Stimulated activated CD8-positive, alpha-beta memory T cell treated with anti-CD3 and anti-CD28 coated beads, Interleukin-12 subunit alpha, Interleukin-12 subunit beta, amount 100 ng/mL, for 24 hours (primary cell): ENCODE measurements around the gene MXRA8.

Experiments
- DNase-seq: peaks from one replicate; pipeline ENCODE4 v3.0.0-alpha.2; 2020; ENCODE audit errors: extremely low read depth

Gene MXRA8

GRCh38 chr1:1349256-1350012 is 8.9 kb downstream of the MXRA8 start, which contains the start of gene DVL1:
Gene DVL1 (minus strand): TSS chr1:1349418. CDS start chr1:1349065, 353 bp downstream.
- DNase-seq = peak; percentile 31

DNA sequence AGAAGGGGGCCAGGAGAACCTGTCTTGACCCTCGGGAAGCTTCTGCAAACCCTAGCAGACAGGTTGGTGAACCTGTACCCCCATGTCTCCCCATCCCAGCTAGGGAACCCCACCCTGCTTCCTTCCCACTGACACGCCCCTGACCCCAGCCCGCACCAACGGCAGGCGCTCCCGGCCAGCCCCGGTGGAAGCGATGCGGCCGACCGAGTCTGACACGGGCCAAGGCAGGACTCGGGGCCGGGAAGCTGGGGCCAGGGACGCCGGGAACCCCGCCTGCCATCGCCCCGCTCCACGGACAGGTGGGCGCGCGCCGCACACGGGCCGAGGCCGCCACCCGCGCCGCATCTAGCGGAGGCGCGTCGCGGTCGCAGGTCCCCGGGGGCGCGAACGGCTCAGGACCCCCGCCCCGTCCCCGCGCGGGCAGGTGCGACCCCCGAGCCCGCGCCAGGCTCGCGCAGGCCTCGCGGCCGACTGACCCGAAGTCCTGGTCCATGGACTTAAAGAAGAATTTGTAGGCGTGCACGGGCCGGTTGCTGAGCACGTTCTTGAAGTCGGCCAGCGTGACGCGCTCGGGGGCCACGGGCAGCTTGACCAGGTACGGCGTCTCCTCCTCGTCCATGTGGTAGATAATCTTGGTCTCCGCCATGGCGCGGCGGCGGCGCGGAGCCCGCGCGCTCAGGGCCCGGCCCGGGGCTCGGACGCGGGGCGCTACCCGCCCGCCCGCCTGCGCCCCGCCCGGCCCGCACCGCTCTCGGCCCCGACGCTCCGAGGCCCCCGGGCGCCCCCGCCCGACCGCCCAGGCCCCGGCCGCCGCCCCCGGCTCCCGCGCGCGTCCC is 9.7 kb downstream of the MXRA8 start:
- DNase-seq = no peak

GRCh38 chr1:1347663-1348419 is 10.5 kb downstream of the MXRA8 start:
- no peak for DNase-seq

DNA sequence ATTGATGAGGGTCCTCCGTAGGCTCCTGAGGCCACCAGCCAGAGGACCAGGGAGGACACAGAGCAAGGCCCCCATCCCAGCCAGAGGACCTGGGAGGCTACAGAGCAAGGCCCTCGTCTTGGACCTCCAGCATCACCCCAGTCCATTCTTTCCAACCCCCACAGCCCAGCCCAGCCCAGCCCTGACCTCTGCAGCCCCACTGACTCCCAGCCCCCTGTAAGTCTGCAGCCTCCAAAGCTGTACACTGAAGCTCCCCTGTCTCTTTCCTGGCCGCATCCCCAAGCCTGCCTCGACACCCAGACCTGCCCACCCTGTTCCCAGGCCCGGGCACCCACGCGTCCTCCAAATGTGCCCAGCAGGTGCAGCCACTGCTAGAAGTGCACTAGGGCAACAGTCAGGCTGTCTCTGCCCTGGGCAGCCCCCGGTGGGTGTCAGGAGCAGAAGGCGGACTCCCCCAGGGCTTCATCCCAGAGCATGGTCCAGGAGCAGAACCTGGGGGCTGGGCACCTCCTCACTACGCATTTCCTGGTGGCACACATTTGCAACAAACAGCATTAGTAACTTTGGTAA is 11.2 kb downstream of the MXRA8 start:
- no peak for DNase-seq

- DNase-seq = no peak
Measured at GRCh38 chr1:1346501-1346890, 11.9 kb downstream of the MXRA8 start.

GRCh38 chr1:1345860-1346500 is 12.4 kb downstream of the MXRA8 start:
- DNase-seq = no peak

DNA sequence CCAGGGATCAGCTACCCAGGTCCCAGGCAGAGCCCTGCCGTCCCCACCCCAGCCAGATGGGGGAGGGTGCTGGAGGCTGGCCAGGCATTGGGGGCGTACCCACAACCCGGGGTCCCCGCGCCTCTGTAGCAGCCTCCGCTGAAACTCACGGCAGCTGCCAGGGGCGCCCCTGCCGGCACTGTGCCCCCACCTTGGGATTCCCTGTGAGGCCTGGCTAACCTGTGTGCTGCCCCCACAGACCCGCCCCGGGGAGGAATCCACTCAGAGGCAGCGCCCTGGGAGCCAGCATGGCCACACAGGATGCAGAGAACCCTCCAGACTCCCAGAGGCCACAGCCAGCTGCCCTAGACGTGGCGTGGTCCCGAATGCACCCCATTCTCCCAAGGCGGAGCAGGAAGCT is 13.0 kb downstream of the MXRA8 start:
- DNase-seq = no peak

GRCh38 chr1:1344655-1345361 is 13.5 kb downstream of the MXRA8 start:
- peak; percentile 26 for DNase-seq

DNA sequence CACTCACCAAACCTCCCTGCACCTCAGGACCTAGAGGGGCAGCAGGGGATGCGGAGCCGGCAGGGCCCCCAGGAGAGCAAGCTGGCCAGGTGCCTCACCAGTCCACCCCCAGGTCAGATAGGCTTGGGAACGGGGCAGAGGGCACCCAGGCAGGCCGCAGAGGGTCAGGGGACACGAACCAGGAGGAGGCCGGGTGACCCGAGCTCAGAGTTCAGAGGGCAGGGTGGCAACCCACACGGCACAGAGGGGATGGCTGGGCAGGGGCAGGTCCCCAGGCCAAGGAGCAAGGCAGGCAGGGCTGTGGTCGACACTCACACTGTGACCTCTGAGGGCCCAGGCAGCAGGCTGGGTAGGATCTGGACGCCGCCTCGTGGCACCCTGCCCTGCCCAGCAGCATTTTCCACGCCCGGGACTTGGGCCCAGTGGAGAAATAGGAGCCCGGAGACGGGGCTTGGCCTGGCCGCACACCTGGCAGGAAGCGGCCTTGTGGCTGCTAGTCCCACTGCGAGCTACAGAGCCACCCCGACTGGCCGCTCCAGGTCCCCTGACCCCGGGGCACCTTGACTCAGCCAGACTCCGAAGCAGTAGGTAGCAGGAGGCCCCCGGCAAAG is 14.4 kb downstream of the MXRA8 start:
- no peak for DNase-seq

GRCh38 chr1:1342584-1343115 is 15.7 kb downstream of the MXRA8 start:
- no peak for DNase-seq

DNA sequence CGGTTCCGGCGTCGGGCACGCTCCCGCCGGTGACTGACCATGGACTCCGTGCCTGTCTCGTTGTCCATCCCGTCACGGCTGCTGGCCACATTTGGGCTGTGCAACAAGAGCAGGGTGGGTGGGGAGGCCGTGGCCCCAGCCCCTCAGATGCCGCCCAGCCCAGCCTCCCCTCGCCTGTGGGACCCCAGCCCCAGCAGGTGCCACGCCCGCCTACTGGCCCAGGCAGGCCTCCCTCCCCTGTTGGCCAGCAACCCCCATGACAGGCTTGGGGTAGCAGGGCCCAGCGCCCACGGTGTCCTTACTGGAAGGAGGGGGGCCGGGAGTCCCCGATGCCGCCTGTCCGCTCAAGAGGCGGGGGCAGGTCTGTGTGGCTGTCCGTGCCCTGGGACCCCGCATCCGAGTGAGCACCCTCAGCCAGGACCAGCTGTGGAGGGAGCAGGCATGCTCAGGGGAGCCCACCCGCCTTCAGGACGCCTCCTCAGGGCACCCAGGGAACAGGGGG is 16.2 kb downstream of the MXRA8 start:
- no peak for DNase-seq

DNA sequence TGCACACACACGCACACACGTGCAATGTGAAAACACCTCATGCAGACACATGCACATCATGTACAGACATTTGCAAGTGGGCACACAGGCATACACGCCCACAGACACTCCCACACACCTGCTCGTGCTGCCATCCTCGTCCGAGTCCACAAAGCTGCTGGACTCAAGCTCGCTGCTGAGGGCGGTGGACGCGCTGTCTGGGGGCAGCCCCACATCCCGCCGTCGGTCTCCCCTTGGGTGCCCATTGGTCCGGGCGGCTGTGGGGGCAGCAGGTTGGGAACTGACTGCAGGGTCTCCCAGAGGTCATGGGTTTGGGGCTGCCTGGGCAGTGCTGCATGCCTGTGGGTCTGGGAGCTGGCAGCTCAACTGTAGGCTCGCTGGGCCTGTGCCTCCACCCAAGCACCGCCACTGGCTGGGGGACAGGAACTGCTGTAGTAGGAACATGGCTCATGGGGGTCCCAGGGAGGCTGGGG is 16.8 kb downstream of the MXRA8 start:
- no peak for DNase-seq

GRCh38 chr1:1340791-1341548 is 17.4 kb downstream of the MXRA8 start:
- no peak for DNase-seq

- DNase-seq = no peak
Measured at GRCh38 chr1:1340185-1340584, 18.2 kb downstream of the MXRA8 start.

- no peak for DNase-seq
Measured at GRCh38 chr1:1338278-1338677, 20.1 kb downstream of the MXRA8 start.

DNA sequence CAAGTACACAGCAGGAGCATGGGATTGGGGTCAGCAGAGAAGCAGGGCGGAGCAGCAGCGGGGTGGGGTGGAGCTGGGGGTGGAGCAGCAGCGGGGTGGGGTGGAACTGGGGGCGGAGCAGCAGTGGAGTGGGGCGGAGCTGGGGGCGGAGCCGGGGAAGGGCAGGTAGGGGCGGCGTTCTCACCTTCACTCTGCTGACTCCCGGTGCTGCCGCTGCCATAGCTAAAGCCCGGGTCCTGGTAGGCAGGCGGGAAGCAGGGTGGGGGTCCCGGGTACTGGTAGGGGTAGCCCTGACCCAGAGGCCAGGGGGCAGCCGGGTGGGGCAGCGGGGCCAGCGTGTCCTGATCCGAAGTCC is 20.6 kb downstream of the MXRA8 start:
- no peak for DNase-seq

DNA sequence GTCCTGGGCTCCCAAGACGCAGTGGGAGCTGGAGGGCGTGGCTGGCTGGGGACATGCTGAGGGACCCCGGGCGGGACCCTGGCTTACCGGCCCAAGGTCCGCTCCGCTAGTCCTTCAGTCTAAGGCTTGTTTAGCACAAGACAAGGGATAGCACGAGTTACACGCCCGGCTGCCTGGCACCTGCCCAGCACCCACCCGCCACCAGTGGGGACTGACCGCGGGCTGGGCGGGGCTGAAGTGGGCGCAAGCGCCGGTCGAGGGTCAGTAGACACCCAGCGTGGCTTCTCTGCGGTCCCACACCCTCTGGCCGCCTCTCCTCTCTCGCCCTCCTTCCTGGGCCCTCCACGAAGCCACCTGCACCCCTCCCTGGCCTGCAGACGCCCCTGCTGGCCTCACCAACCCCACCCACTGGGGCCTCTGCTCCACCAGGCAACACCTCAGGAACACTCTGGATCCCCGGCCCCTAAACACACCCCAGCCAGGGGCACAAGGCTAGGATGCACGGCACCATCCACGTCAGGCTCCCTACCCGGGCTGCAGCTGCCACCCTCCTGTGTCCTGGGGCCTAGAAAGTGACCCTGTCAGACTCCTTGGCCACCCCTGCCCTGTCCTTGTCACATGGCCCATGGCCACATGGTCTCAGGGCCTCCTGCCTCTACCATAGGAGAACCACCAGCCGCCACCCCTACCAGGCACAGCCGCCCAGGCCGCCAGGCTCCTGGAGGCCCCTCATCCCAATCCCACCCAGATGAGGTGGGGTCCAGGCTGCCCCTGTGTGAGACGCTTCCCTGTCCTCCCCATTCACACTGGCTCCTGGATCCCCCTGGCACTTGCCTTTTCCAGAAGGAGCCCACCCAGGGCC is 21.2 kb downstream of the MXRA8 start:
- no peak for DNase-seq

DNA sequence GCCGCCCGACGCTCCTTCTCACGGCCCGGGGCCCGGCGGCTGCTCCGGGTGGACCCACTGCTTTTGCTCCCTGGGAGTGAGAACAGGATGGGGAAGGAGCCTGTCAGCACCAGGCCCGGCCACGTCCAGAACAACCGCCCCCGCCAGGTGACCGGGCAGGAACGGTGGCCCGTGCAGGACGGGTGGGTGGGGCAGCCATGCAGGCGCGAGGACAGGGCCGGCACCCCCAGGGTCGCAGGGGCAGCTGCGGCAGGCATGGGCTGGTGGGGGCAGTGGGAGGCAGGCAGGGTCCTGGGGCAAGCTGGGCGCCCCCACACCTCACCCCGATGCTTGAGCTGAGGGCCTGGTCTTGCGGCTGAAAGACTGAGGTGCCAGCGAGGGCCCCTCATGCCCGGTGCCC is 21.9 kb downstream of the MXRA8 start:
- no peak for DNase-seq
